Esophagus squamous epithelium (tissue), 5 donors: Measurements from ENCODE around the gene EBF4. TPM values are rescaled to one million over a fixed set of nuclear protein-coding genes. Genes with fewer than 3 reads are reported as not detected.
A peak's percentile ranks its signal among the peaks of the same experiment; 100 is the strongest.
"Not testable (repeated sequence)": the region's sequence is repeated elsewhere in the genome, so short reads cannot be mapped to it uniquely, and the experiment has no call there.

Source experiments
- DNase-seq: peaks from one replicate; lab custom pipeline; 2025; lab: John Stamatoyannopoulos, UW
- H3K27ac ChIP-seq, 4 donors: fragments of 200-600 bp; sonication (generic); one replicate each; pipeline ENCODE4 v1.5.1; 2016 to 2019; ENCODE audit warnings: mild to moderate bottlenecking in 1 of 4
- H3K27me3 ChIP-seq, 4 donors: fragments of 200-600 bp; sonication (generic); 1 replicate in 3 of 4; 2 replicates in 1 of 4; pipeline versions ENCODE4 v1.5.1 to v1.6.0; 2017 to 2021; ENCODE audit warnings: antibody characterized with exemption in 1 of 4
- H3K36me3 ChIP-seq, 3 donors: fragments of 200-600 bp; sonication (generic); one replicate each; pipeline ENCODE4 v1.5.1; 2016 to 2019
- H3K4me1 ChIP-seq, 3 donors: fragments of 200-600 bp; sonication (generic); one replicate each; pipeline ENCODE4 v1.5.1; 2017 to 2019
- H3K4me3 ChIP-seq, 4 donors: fragments of 200-600 bp; sonication (generic); 1 replicate in 3 of 4; 2 replicates in 1 of 4; pipeline ENCODE4 v1.5.1; 2016 to 2019; ENCODE audit warnings: mild to moderate bottlenecking in 2 of 4, moderate library complexity in 1 of 4
- H3K9me3 ChIP-seq, 3 donors: fragments of 200-600 bp; sonication (generic); one replicate each; pipeline ENCODE4 v1.5.1; 2016 to 2019
- POLR2A ChIP-seq, 4 donors: fragments of 450-650 bp; IDR thresholded peaks; one replicate each; pipeline ENCODE4 v1.6.1; 2017; ENCODE audit warnings: antibody characterized with exemption in 4 of 4, mild to moderate bottlenecking in 4 of 4, moderate library complexity in 3 of 4
- WGBS, 2 donors: methylation state at CpG; one replicate each; pipeline ENCODE4 v1.1.5; 2018; 5-methylcytosine and 5-hydroxymethylcytosine counted together
- intact Hi-C: fragments of 100-400 bp; cut with DNase I; formaldehyde crosslinking; loops from one replicate; pipeline ENCODE4 v1.15.0; 2022
- total RNA-seq, 4 donors: library from RNA; depleted of rRNA; stranded (reverse); fragments of >200 nt; gene quantifications; one replicate each; pipeline ENCODE4 v1.1.0, GENCODE V29; 2016
- TF ChIP-seq, protein P1 (sequence below), 6 experiments: fragments of 450-650 bp in 4 of 6; fragments of 200-600 bp in 2 of 6; sonication (generic) in 2 of 6; IDR thresholded peaks; one replicate each; pipeline ENCODE4 v1.5.1; 2016 to 2019; ENCODE audit warnings: antibody characterized with exemption in 6 of 6, mild to moderate bottlenecking in 4 of 6, moderate library complexity in 4 of 6
- donor health status: DM: yes; HTN: yes; CAD: no.

EBF4 gene
- total RNA-seq, 4 donors from 2014 or later, result 3.2 to 10.4 (median 7.2) TPM

DNA sequence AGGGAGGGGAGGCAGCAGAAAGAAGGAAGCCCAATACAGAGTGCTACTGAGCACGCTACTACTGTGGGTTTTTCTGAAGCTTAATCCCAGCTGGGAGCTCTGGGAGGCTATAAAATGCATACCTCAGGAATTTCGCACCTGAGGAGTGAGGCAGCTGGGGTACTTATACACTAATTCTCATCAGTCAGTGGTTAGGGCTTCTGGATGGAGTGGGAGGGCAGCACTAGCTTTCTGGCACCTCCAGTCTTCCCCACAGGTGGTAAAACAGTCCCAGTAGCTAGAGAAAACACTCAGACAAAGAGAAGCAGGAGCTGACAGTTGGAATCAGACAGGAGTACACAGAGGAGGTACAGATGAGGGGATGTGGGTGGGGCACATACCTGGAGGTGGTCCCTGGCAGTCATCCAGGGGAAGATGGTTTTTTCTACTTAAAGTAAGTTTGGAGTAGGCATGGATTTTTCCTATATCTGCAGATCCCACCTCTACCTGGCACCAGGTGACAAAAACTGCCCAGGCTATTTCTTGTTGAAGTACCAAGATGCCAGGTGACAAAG is 70.1 kb downstream of the EBF4 start:
- Histone ChIP-seq H3K36me3 (no peaks in the 10 kb centered on the region), H3K4me1 (peaks cover 0 to 5% (median 2%) of the 10 kb centered on the region in 3 donors), H3K9me3 (no peaks in the 10 kb centered on the region), H3K4me3 (no peak overlapping the region), H3K27ac (no peak overlapping the region), H3K27me3 (peaks cover 0 to 74% (median 0%) of the 10 kb centered on the region in 4 donors)
- TF ChIP-seq, protein P1, sequence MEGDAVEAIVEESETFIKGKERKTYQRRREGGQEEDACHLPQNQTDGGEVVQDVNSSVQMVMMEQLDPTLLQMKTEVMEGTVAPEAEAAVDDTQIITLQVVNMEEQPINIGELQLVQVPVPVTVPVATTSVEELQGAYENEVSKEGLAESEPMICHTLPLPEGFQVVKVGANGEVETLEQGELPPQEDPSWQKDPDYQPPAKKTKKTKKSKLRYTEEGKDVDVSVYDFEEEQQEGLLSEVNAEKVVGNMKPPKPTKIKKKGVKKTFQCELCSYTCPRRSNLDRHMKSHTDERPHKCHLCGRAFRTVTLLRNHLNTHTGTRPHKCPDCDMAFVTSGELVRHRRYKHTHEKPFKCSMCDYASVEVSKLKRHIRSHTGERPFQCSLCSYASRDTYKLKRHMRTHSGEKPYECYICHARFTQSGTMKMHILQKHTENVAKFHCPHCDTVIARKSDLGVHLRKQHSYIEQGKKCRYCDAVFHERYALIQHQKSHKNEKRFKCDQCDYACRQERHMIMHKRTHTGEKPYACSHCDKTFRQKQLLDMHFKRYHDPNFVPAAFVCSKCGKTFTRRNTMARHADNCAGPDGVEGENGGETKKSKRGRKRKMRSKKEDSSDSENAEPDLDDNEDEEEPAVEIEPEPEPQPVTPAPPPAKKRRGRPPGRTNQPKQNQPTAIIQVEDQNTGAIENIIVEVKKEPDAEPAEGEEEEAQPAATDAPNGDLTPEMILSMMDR (IDR thresholded peaks at IDR 0.05), result no peak
- TF ChIP-seq POLR2A (IDR thresholded peaks at IDR 0.05), result no peak
- WGBS, 2 donors, result 59 to 61% methylated on average over 2 of the region's 2 CpGs
- no peak for DNase-seq
- intact Hi-C loops, result no loop called here

DNA sequence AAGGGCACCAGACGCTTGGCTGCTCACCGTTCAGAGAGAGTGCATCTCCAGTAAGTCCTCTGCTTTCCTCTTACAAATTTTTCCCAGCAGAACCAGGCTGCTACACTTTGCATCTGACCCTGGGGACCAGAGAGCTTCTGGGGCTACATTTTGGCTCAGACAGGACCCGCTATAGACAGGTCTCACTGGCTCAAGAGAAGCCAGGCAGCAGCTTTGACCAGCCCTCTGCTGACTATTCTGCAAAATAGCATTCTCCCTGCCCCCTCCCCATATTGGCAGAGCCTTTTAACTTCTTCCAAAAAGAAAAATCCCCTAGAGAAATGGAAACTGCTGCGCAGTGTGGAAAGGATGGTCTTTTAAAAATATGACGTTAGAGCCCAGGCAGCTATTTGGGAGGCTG is 70.6 kb downstream of the EBF4 start:
- intact Hi-C loops, result no loop called here
- Histone ChIP-seq H3K4me1 (peaks cover 0 to 10% (median 7%) of the 10 kb centered on the region in 3 donors), H3K9me3 (no peaks in the 10 kb centered on the region), H3K27me3 (peaks cover 0 to 76% (median 0%) of the 10 kb centered on the region in 4 donors), H3K27ac (no peak overlapping the region), H3K36me3 (no peaks in the 10 kb centered on the region), H3K4me3 (no peak overlapping the region)
- DNase-seq, result no peak
- TF ChIP-seq POLR2A (IDR thresholded peaks at IDR 0.05), result no peak
- TF ChIP-seq, protein P1 (IDR thresholded peaks at IDR 0.05), result no peak
- 47 to 52% methylated on average over 3 to 5 of the region's 5 CpGs for WGBS, 2 donors

DNA sequence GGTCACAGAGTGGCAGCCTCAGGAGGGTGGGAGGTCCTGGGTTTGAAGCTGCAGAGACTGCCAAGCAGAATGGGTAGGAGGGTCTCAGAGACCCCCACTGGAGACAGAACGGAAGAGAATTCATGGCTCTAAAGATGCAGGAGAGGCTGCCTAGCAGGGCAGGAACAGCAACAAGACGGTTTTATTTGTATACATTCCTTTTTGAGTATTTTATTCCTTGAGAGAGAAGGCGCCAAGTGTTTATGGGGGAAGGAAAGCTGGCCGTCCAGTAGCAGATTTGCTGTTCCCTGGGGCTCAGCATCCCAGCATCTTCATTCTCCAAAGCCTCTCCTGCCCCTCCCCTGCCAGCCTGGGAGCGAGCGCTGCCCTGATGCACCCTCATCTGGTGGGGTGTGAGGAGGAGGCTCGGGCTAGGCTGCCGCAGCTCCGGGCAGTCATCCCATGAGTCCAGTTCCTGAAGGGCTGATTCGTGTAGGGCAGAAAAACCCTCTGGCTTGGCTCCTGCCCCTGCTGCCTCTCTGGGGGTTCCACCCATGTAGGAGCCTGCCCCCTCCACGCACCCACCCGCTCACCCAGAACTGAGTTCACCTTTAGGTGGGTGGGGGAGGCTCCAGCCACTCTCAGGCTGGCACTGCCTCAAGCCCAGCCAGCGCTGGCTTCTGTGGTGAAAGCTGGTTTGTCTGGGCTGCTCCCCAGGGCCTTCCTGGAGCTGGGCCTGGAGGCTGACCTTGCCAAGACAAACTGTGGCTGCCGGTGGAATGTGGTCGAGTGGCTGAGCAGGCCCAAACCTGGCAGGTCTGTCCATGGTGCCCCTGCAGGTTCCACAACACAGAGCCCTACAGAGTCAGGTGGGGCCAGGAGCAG is 75.4 kb downstream of the EBF4 start:
- Histone ChIP-seq H3K9me3 (no peaks in the 10 kb centered on the region), H3K4me1 (peaks cover 0 to 39% (median 12%) of the 10 kb centered on the region in 3 donors), H3K27me3 (peaks cover 0 to 51% (median 0%) of the 10 kb centered on the region in 4 donors), H3K4me3 (peak overlapping the region in 2 of 4 donors; percentile 8 to 35), H3K27ac (peak overlapping the region in 3 of 4 donors; percentile 34 to 65 (median 54)), H3K36me3 (no peaks in the 10 kb centered on the region)
- no peak for DNase-seq
- 36 to 48% methylated on average over 4 to 7 of the region's 15 CpGs for WGBS, 2 donors
- intact Hi-C loops, result no loop called here
- TF ChIP-seq, protein P1 (IDR thresholded peaks at IDR 0.05), result no peak
- no peak for TF ChIP-seq POLR2A (IDR thresholded peaks at IDR 0.05)

DNA sequence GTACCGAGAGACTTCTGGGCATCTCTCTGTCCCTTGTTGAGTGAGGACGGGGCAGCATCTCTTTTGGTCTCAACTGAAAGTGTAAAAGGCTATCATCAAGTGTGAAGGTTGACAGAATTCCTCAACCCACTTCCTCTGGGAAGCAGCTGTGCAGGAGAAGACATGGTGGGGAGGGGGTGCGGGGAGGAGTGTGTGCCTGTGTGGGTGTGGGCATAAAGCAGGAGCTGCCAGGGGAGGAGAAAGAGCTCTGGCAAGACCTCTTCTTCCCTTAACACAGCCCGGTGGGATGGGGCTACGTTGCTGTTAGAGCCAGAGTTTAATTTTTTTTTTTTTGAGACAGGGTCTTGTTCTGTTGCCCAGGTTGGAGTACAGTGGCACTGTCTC is 76.0 kb downstream of the EBF4 start:
- 19 to 48% methylated on average over 2 to 4 of the region's 5 CpGs for WGBS, 2 donors
- peak overlapping the region in 1 of 4 donors; percentile 35 for H3K4me3 ChIP-seq
- intact Hi-C loops, result no loop called here

DNA sequence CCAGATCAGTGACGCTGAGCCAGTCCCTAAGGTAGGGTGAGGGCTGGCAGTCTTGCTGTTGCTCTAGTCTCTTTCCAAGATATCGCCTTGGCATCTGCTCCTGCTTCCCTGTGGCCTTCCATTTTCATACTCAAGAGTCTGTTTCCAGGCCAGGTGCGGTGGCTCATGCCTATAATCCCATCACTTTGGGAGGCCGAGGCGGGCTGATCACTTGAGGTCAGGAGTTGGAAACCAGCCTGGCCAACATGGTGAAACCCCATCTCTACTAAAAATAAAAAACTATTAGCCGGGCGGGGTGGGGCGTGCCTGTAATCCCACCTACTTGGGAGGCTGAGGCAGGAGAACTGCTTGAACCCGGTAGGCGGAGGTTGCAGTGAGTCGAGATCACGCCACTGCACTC is 77.5 kb downstream of the EBF4 start:
- intact Hi-C loops, H3K4me3 ChIP-seq, DNase-seq, H3K27ac ChIP-seq, H3K9me3 ChIP-seq, H3K36me3 ChIP-seq: not testable (repeated sequence)
- Histone ChIP-seq H3K4me1 (peaks cover 0 to 39% (median 12%) of the 10 kb centered on the region in 3 donors), H3K27me3 (peaks cover 0 to 38% (median 0%) of the 10 kb centered on the region in 4 donors)
- WGBS, 2 donors, result 71 to 86% methylated on average over 6 to 11 of the region's 12 CpGs

More for the DNA sequence above, 76.0 kb downstream of the EBF4 start:
- no peaks in the 10 kb centered on the region for H3K9me3 ChIP-seq
- H3K27ac ChIP-seq, result peak overlapping the region in 1 of 4 donors; percentile 42
- TF ChIP-seq, protein P1 (IDR thresholded peaks at IDR 0.05), result no peak
- TF ChIP-seq POLR2A (IDR thresholded peaks at IDR 0.05), result no peak
- peaks cover 0 to 46% (median 0%) of the 10 kb centered on the region in 4 donors for H3K27me3 ChIP-seq
- no peak for DNase-seq
- no peaks in the 10 kb centered on the region for H3K36me3 ChIP-seq
- peaks cover 0 to 39% (median 12%) of the 10 kb centered on the region in 3 donors for H3K4me1 ChIP-seq
